Activated CD4-positive, alpha-beta memory T cell treated with anti-CD3 and anti-CD28 coated beads, Interleukin-2, amount 10 ng/mL, durations not matched to agents 7 days and 5 days (primary cell): ENCODE measurements around the gene UXS1. TPM values are rescaled to one million over a fixed set of nuclear protein-coding genes. Genes with fewer than 3 reads are reported as not detected.

ENCODE experiments used
- CTCF ChIA-PET: fragments of 350-600 bp; sonication (Branson Sonifier 250); formaldehyde crosslinking; loops from one replicate; lab custom pipeline; 2021; ENCODE audit warnings: antibody characterized with exemption, inconsistent platforms; lab: Charles Lee
- POLR2A ChIA-PET: fragments of 350-600 bp; sonication (Branson Sonifier 250); formaldehyde crosslinking; loops from one replicate; lab custom pipeline; 2021; ENCODE audit warnings: antibody characterized with exemption; lab: Charles Lee
- DNase-seq: peaks from one replicate; pipeline ENCODE4 v3.0.0-alpha.2; 2020
- H3K27ac Mint-ChIP-seq: one replicate; pipeline ENCODE4 v1.8.0; 2021; ENCODE audit warnings: mild to moderate bottlenecking, mixed read lengths
- H3K27me3 Mint-ChIP-seq: one replicate; pipeline ENCODE4 v1.8.0; 2021; ENCODE audit warnings: mixed read lengths
- H3K36me3 Mint-ChIP-seq: one replicate; pipeline ENCODE4 v1.8.0; 2021; ENCODE audit warnings: low read depth, mixed read lengths
- H3K4me1 Mint-ChIP-seq: one replicate; pipeline ENCODE4 v1.8.0; 2021; ENCODE audit warnings: mixed read lengths
- H3K4me3 Mint-ChIP-seq: one replicate; pipeline ENCODE4 v1.8.0; 2021; ENCODE audit warnings: mild to moderate bottlenecking, mixed read lengths
- H3K9me3 Mint-ChIP-seq: one replicate; pipeline ENCODE4 v1.8.0; 2021; ENCODE audit warnings: mixed read lengths
- total RNA-seq, 2 experiments: library from RNA; stranded (reverse); gene quantifications; one replicate each; pipeline ENCODE4 v1.2.3, GENCODE V29; 2021

The UXS1 gene
- total RNA-seq, 2 experiments from 2014 or later, result 74.4 to 74.6 TPM

- no peak overlapping the region for H3K27ac Mint-ChIP-seq
- DNase-seq, result no peak
- peaks cover 30% of the 10 kb centered on the region for H3K36me3 Mint-ChIP-seq
- peaks cover 47% of the 10 kb centered on the region for H3K4me1 Mint-ChIP-seq
- H3K9me3 Mint-ChIP-seq, result no peaks in the 10 kb centered on the region
- no peaks in the 10 kb centered on the region for H3K27me3 Mint-ChIP-seq
- ChIA-PET CTCF (no interaction called here), POLR2A (no interaction called here)
- no peak overlapping the region for H3K4me3 Mint-ChIP-seq
Observed at GRCh38 chr2:106185475-106186184, 8.5 kb downstream of the UXS1 start.

GRCh38 chr2:106184857-106185256, 9.2 kb downstream of the UXS1 start:
- DNase-seq, result no peak
- ChIA-PET CTCF (no interaction called here), POLR2A (interaction anchor here (1.0 kb wide), 1 partner anchor 11 kb away, joined by 3 read pairs; no protein-coding TSS in a partner anchor)
- H3K27me3 Mint-ChIP-seq, result no peaks in the 10 kb centered on the region
- H3K4me3 Mint-ChIP-seq, result no peak overlapping the region
- H3K27ac Mint-ChIP-seq, result no peak overlapping the region
- peaks cover 28% of the 10 kb centered on the region for H3K36me3 Mint-ChIP-seq
- H3K4me1 Mint-ChIP-seq, result peaks cover 44% of the 10 kb centered on the region
- no peaks in the 10 kb centered on the region for H3K9me3 Mint-ChIP-seq

- no peak for DNase-seq
- Mint-ChIP-seq H3K27me3 (no peaks in the 10 kb centered on the region), H3K4me1 (peaks cover 39% of the 10 kb centered on the region), H3K4me3 (no peak overlapping the region), H3K27ac (no peak overlapping the region), H3K36me3 (peaks cover 23% of the 10 kb centered on the region), H3K9me3 (no peaks in the 10 kb centered on the region)
- ChIA-PET CTCF (no interaction called here), POLR2A (interaction anchor here (1.0 to 1.5 kb wide), 3 partner anchors 9 to 24 kb away, joined by 3 to 6 read pairs (median 4); no protein-coding TSS in a partner anchor)
Observed at GRCh38 chr2:106184394-106184793, 9.7 kb downstream of the UXS1 start.

GRCh38 chr2:106183101-106183696, 10.9 kb downstream of the UXS1 start:
- H3K4me1 Mint-ChIP-seq, result peaks cover 29% of the 10 kb centered on the region
- no peaks in the 10 kb centered on the region for H3K27me3 Mint-ChIP-seq
- H3K9me3 Mint-ChIP-seq, result no peaks in the 10 kb centered on the region
- H3K27ac Mint-ChIP-seq, result no peak overlapping the region
- POLR2A ChIA-PET, result interaction anchor here (1.2 to 1.8 kb wide), 3 partner anchors 10 to 23 kb away, joined by 4 to 7 read pairs (median 6); no protein-coding TSS in a partner anchor
- DNase-seq, result no peak
- no peak overlapping the region for H3K4me3 Mint-ChIP-seq
- CTCF ChIA-PET, result no interaction called here
- peaks cover 12% of the 10 kb centered on the region for H3K36me3 Mint-ChIP-seq

GRCh38 chr2:106181064-106181463, 13.0 kb downstream of the UXS1 start:
- peaks cover 22% of the 10 kb centered on the region for H3K4me1 Mint-ChIP-seq
- no peaks in the 10 kb centered on the region for H3K9me3 Mint-ChIP-seq
- peaks cover 12% of the 10 kb centered on the region for H3K36me3 Mint-ChIP-seq
- no peak overlapping the region for H3K27ac Mint-ChIP-seq
- H3K27me3 Mint-ChIP-seq, result no peaks in the 10 kb centered on the region
- ChIA-PET CTCF (interaction anchor here (1.0 kb wide), 1 partner anchor 20 kb away, joined by 3 read pairs; no protein-coding TSS in a partner anchor), POLR2A (interaction anchor here (1.8 kb wide), 1 partner anchor 21 kb away, joined by 7 read pairs; no protein-coding TSS in a partner anchor)
- H3K4me3 Mint-ChIP-seq, result no peak overlapping the region
- no peak for DNase-seq

GRCh38 chr2:106180602-106181001, 13.5 kb downstream of the UXS1 start:
- peaks cover 12% of the 10 kb centered on the region for H3K36me3 Mint-ChIP-seq
- peaks cover 24% of the 10 kb centered on the region for H3K4me1 Mint-ChIP-seq
- CTCF ChIA-PET, result no interaction called here
- H3K27ac Mint-ChIP-seq, result no peak overlapping the region
- no peak for DNase-seq
- POLR2A ChIA-PET, result no interaction called here
- no peaks in the 10 kb centered on the region for H3K9me3 Mint-ChIP-seq
- no peaks in the 10 kb centered on the region for H3K27me3 Mint-ChIP-seq
- no peak overlapping the region for H3K4me3 Mint-ChIP-seq

GRCh38 chr2:106178716-106179115, 15.4 kb downstream of the UXS1 start:
- ChIA-PET POLR2A (no interaction called here), CTCF (no interaction called here)
- Mint-ChIP-seq H3K4me1 (peaks cover 15% of the 10 kb centered on the region), H3K36me3 (peaks cover 7% of the 10 kb centered on the region), H3K27ac (no peak overlapping the region), H3K4me3 (no peak overlapping the region), H3K27me3 (no peaks in the 10 kb centered on the region), H3K9me3 (no peaks in the 10 kb centered on the region)
- no peak for DNase-seq

- POLR2A ChIA-PET, result interaction anchor here (0.9 kb wide), 1 partner anchor 16 kb away, joined by 3 read pairs; the partner anchor contains the start of gene UXS1
Observed at GRCh38 chr2:106177581-106177980, 16.5 kb downstream of the UXS1 start.

GRCh38 chr2:106176446-106177099, 17.5 kb downstream of the UXS1 start:
- Mint-ChIP-seq H3K4me3 (no peak overlapping the region), H3K27me3 (no peaks in the 10 kb centered on the region), H3K36me3 (peaks cover 3% of the 10 kb centered on the region), H3K27ac (no peak overlapping the region), H3K9me3 (no peaks in the 10 kb centered on the region), H3K4me1 (peaks cover 12% of the 10 kb centered on the region)
- DNase-seq, result no peak
- POLR2A ChIA-PET, result interaction anchor here (4.1 kb wide), 1 partner anchor 17 kb away, joined by 17 read pairs; no protein-coding TSS in a partner anchor
- CTCF ChIA-PET, result interaction anchor here (0.6 to 1.2 kb wide), 3 partner anchors 11 to 320 kb away, joined by 3 to 4 read pairs (median 3); no protein-coding TSS in a partner anchor

More at GRCh38 chr2:106177581-106177980, 16.5 kb downstream of the UXS1 start:
- no peak for DNase-seq
- CTCF ChIA-PET, result interaction anchor here (0.7 to 1.2 kb wide), 3 partner anchors 12 to 59 kb away, joined by 3 read pairs; no protein-coding TSS in a partner anchor
- Mint-ChIP-seq H3K27ac (no peak overlapping the region), H3K27me3 (no peaks in the 10 kb centered on the region), H3K4me1 (peaks cover 16% of the 10 kb centered on the region), H3K36me3 (peaks cover 3% of the 10 kb centered on the region), H3K4me3 (no peak overlapping the region), H3K9me3 (no peaks in the 10 kb centered on the region)

GRCh38 chr2:106175086-106175850, 18.8 kb downstream of the UXS1 start:
- H3K9me3 Mint-ChIP-seq, result no peaks in the 10 kb centered on the region
- H3K27me3 Mint-ChIP-seq, result no peaks in the 10 kb centered on the region
- H3K4me1 Mint-ChIP-seq, result peaks cover 12% of the 10 kb centered on the region
- DNase-seq, result no peak
- H3K4me3 Mint-ChIP-seq, result no peak overlapping the region
- ChIA-PET POLR2A (interaction anchor here (4.1 kb wide), 1 partner anchor 15 kb away, joined by 17 read pairs; no protein-coding TSS in a partner anchor), CTCF (no interaction called here)
- no peak overlapping the region for H3K27ac Mint-ChIP-seq
- H3K36me3 Mint-ChIP-seq, result peaks cover 3% of the 10 kb centered on the region

GRCh38 chr2:106174056-106174455, 20.0 kb downstream of the UXS1 start:
- H3K27ac Mint-ChIP-seq, result no peak overlapping the region
- no peaks in the 10 kb centered on the region for H3K9me3 Mint-ChIP-seq
- H3K4me1 Mint-ChIP-seq, result peaks cover 12% of the 10 kb centered on the region
- H3K36me3 Mint-ChIP-seq, result peaks cover 3% of the 10 kb centered on the region
- no peak overlapping the region for H3K4me3 Mint-ChIP-seq
- ChIA-PET CTCF (interaction anchor here (1.7 kb wide), 1 partner anchor 17 kb away, joined by 5 read pairs; no protein-coding TSS in a partner anchor), POLR2A (interaction anchor here (1.4 to 4.1 kb wide), 2 partner anchors 10 to 14 kb away, joined by 3 to 17 read pairs; no protein-coding TSS in a partner anchor)
- H3K27me3 Mint-ChIP-seq, result no peaks in the 10 kb centered on the region
- no peak for DNase-seq

GRCh38 chr2:106172649-106173048, 21.5 kb downstream of the UXS1 start:
- CTCF ChIA-PET, result no interaction called here
- Mint-ChIP-seq H3K4me1 (peaks cover 16% of the 10 kb centered on the region), H3K4me3 (no peak overlapping the region)

More at GRCh38 chr2:106172649-106173048, 21.5 kb downstream of the UXS1 start:
- no peak for DNase-seq
- POLR2A ChIA-PET, result interaction anchor here (4.1 kb wide), 1 partner anchor 13 kb away, joined by 17 read pairs; no protein-coding TSS in a partner anchor
- Mint-ChIP-seq H3K36me3 (no peaks in the 10 kb centered on the region), H3K9me3 (no peaks in the 10 kb centered on the region), H3K27ac (no peak overlapping the region), H3K27me3 (no peaks in the 10 kb centered on the region)
